Astrocyte (in vitro differentiated cells and primary cell): ENCODE results near the gene PRTN3. TPM values are rescaled to one million over a fixed set of nuclear protein-coding genes. Genes with fewer than 3 reads are reported as not detected.

Experiments used
- DNase-seq: peaks from one replicate; pipeline ENCODE4 v3.0.0-alpha.2; 2010; ENCODE audit warnings: low read depth
- FAIRE-seq: peaks from 2 replicates; lab custom pipeline; 2011; peaks lifted over from hg19 to GRCh38; lab: Jason Lieb, UNC
- H2AFZ ChIP-seq: 2 replicates; pipeline ENCODE4 v1.6.0; 2012; ENCODE audit warnings: low read depth, low read length, inconsistent platforms
- H3K27ac ChIP-seq: 2 replicates; pipeline ENCODE4 v1.5.1; 2011; ENCODE audit warnings: low read depth, low read length, inconsistent platforms
- H3K27me3 ChIP-seq: 2 replicates; pipeline ENCODE4 v1.6.0; 2011; ENCODE audit warnings: low read length, inconsistent platforms; ENCODE audit not compliant: insufficient read depth
- H3K36me3 ChIP-seq: 2 replicates; pipeline ENCODE4 v1.5.1; 2011; ENCODE audit warnings: low read length, inconsistent platforms; ENCODE audit not compliant: insufficient read depth
- H3K4me1 ChIP-seq: 2 replicates; pipeline ENCODE4 v1.5.1; 2011; ENCODE audit warnings: low read length, inconsistent platforms; ENCODE audit not compliant: insufficient read depth
- H3K4me2 ChIP-seq: 2 replicates; pipeline ENCODE4 v1.6.0; 2012; ENCODE audit warnings: low read length, inconsistent platforms
- H3K4me3 ChIP-seq: 2 replicates; pipeline ENCODE4 v1.5.1; 2011; ENCODE audit warnings: low read depth, mild to moderate bottlenecking, low read length, inconsistent platforms; ENCODE audit not compliant: insufficient read depth
- H3K79me2 ChIP-seq: 2 replicates; pipeline ENCODE4 v1.6.0; 2012; ENCODE audit warnings: mild to moderate bottlenecking, low read length, inconsistent platforms; ENCODE audit not compliant: insufficient read depth
- H3K9ac ChIP-seq: 2 replicates; pipeline ENCODE4 v1.6.0; 2012; ENCODE audit warnings: mild to moderate bottlenecking, low read length, inconsistent platforms
- H3K9me3 ChIP-seq: 2 replicates; pipeline ENCODE4 v1.5.1; 2012; ENCODE audit warnings: low read depth, mild to moderate bottlenecking, low read length, inconsistent platforms; ENCODE audit not compliant: insufficient read depth
- H4K20me1 ChIP-seq: 2 replicates; pipeline ENCODE4 v1.6.0; 2012; ENCODE audit warnings: low read length, inconsistent platforms; ENCODE audit not compliant: insufficient read depth
- H3K27ac Mint-ChIP-seq: one replicate; pipeline ENCODE4 v1.8.0; 2021; ENCODE audit warnings: mild to moderate bottlenecking, mixed read lengths; ENCODE audit not compliant: unreplicated experiment
- H3K27me3 Mint-ChIP-seq: one replicate; pipeline ENCODE4 v1.8.0; 2021; ENCODE audit warnings: low read depth, mixed read lengths; ENCODE audit not compliant: unreplicated experiment
- H3K36me3 Mint-ChIP-seq: one replicate; pipeline ENCODE4 v1.8.0; 2021; ENCODE audit warnings: low read depth, mixed read lengths; ENCODE audit not compliant: unreplicated experiment
- H3K4me1 Mint-ChIP-seq: one replicate; pipeline ENCODE4 v1.8.0; 2021; ENCODE audit warnings: low read depth, mixed read lengths; ENCODE audit not compliant: unreplicated experiment
- H3K4me3 Mint-ChIP-seq: one replicate; pipeline ENCODE4 v1.8.0; 2021; ENCODE audit warnings: mild to moderate bottlenecking, moderate library complexity, mixed read lengths; ENCODE audit not compliant: unreplicated experiment
- H3K9me3 Mint-ChIP-seq: one replicate; pipeline ENCODE4 v1.8.0; 2021; ENCODE audit warnings: mild to moderate bottlenecking, mixed read lengths; ENCODE audit not compliant: unreplicated experiment
- CTCF ChIP-seq: IDR thresholded peaks from 2 replicates; pipeline ENCODE4 v1.5.1; 2011; ENCODE audit warnings: low read depth, mild to moderate bottlenecking, inconsistent platforms, low read length, moderate library complexity; ENCODE audit not compliant: insufficient read depth
- EZH2 ChIP-seq: IDR thresholded peaks from 2 replicates; pipeline ENCODE4 v1.6.1; 2012; ENCODE audit warnings: mild to moderate bottlenecking, low read length, inconsistent platforms; ENCODE audit not compliant: insufficient read depth
- total RNA-seq: library from RNA; stranded (reverse); gene quantifications from 2 replicates; pipeline ENCODE4 v1.2.1, GENCODE V29; 2021

The PRTN3 gene
- total RNA-seq, 1 donor from 2014 or later: not detected

GRCh38 chr19:805166-805551, 35.6 kb upstream of the PRTN3 start:
- no peak for FAIRE-seq
- H3K36me3 ChIP-seq: peaks cover 46% of the 10 kb centered on the region
- peaks cover 17% of the 10 kb centered on the region for H3K4me1 Mint-ChIP-seq

GRCh38 chr19:805600-806550, 34.9 kb upstream of the PRTN3 start:
- peaks cover 99% of the 10 kb centered on the region for H4K20me1 ChIP-seq
- H3K9me3 ChIP-seq: no peaks in the 10 kb centered on the region
- Mint-ChIP-seq H3K27ac (no peak overlapping the region), H3K27me3 (no peaks in the 10 kb centered on the region), H3K4me1 (peaks cover 11% of the 10 kb centered on the region), H3K36me3 (peaks cover 11% of the 10 kb centered on the region), H3K4me3 (no peak overlapping the region), H3K9me3 (no peaks in the 10 kb centered on the region)
- H3K27ac ChIP-seq: no peak overlapping the region
- H3K4me3 ChIP-seq: no peak overlapping the region
- no peak overlapping the region for H3K9ac ChIP-seq
- H3K79me2 ChIP-seq: peaks cover 98% of the 10 kb centered on the region
- FAIRE-seq (no peak), DNase-seq (no peak)
- H3K36me3 ChIP-seq: peaks cover 46% of the 10 kb centered on the region
- no peak overlapping the region for H3K4me2 ChIP-seq
- H3K27me3 ChIP-seq: no peaks in the 10 kb centered on the region
- no peak overlapping the region for H2AFZ ChIP-seq
- no peak for TF ChIP-seq EZH2
- TF ChIP-seq CTCF: no peak
- peaks cover 19% of the 10 kb centered on the region for H3K4me1 ChIP-seq

More at GRCh38 chr19:805166-805551, 35.6 kb upstream of the PRTN3 start:
- peaks cover 26% of the 10 kb centered on the region for H3K4me1 ChIP-seq
- H3K9me3 ChIP-seq: no peaks in the 10 kb centered on the region
- no peak overlapping the region for H3K9ac ChIP-seq
- H3K4me2 ChIP-seq: no peak overlapping the region
- Mint-ChIP-seq H3K9me3 (no peaks in the 10 kb centered on the region), H3K27ac (no peak overlapping the region), H3K36me3 (peaks cover 16% of the 10 kb centered on the region), H3K27me3 (no peaks in the 10 kb centered on the region), H3K4me3 (no peak overlapping the region)
- H3K4me3 ChIP-seq: no peak overlapping the region
- DNase-seq: no peak
- no peaks in the 10 kb centered on the region for H3K27me3 ChIP-seq
- no peak overlapping the region for H2AFZ ChIP-seq
- H4K20me1 ChIP-seq: peaks cover 99% of the 10 kb centered on the region
- no peak overlapping the region for H3K27ac ChIP-seq
- TF ChIP-seq EZH2: no peak
- no peak for TF ChIP-seq CTCF
- H3K79me2 ChIP-seq: peaks cover 99% of the 10 kb centered on the region
